BLaER1 (cell line): ENCODE measurements around the gene ADAM15.
A peak's percentile ranks its signal among the peaks of the same experiment; 100 is the strongest.

Source experiments
- H3K27ac ChIP-seq: shearing (Covaris generic); formaldehyde crosslinking; 2 replicates; pipeline ENCODE4 v1.8.1; 2022
- H3K27me3 ChIP-seq: shearing (Covaris generic); formaldehyde crosslinking; 2 replicates; pipeline ENCODE4 v1.8.1; 2022
- H3K36me3 ChIP-seq: shearing (Covaris generic); formaldehyde crosslinking; 2 replicates; pipeline ENCODE4 v1.8.1; 2022
- H3K4me1 ChIP-seq: shearing (Covaris generic); formaldehyde crosslinking; 2 replicates; pipeline ENCODE4 v1.8.1; 2022
- H3K4me2 ChIP-seq: shearing (Covaris generic); formaldehyde crosslinking; 2 replicates; pipeline ENCODE4 v1.8.1; 2022
- H3K4me3 ChIP-seq: shearing (Covaris generic); formaldehyde crosslinking; 2 replicates; pipeline ENCODE4 v1.8.1; 2022
- H3K9ac ChIP-seq: shearing (Covaris generic); formaldehyde crosslinking; 2 replicates; pipeline ENCODE4 v1.8.1; 2022
- H3K9me3 ChIP-seq: shearing (Covaris generic); formaldehyde crosslinking; 2 replicates; pipeline ENCODE4 v1.8.1; 2022
- H4K20me1 ChIP-seq: shearing (Covaris generic); formaldehyde crosslinking; 2 replicates; pipeline ENCODE4 v1.8.1; 2022
- Cebpa-rat ChIP-seq: shearing (Covaris generic); IDR thresholded peaks from 2 replicates; pipeline ENCODE4 v1.8.1; 2022

The ADAM15 gene

DNA sequence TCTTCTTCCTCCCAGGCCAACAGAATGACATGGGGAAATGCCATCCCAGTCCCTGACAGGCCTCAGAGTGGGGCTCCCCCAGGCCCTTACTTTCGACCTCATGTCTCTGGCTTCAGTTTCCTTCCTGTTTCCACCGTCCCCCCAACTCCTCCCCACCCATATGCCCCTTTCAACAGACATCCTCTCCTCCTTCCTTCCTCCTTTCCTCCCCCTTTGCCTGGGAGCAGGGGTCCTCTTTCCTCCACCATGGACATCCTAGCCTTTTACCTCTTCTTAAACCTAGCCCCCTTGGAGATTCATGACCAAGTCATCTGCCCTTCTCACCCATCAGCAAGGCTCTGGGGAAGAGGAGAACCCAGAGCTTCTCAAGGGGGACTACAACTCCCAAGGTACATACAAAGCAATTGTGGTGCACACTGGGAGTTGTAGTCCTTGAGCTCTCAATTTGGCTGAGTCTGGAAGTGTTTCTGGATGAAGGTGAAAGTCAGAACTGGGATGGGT, 44.5 kb upstream of the ADAM15 start:
- Histone ChIP-seq H3K9me3 (no peaks in the 10 kb centered on the region), H3K4me3 (peak overlapping the region; percentile 95; the same call in 1 of the 2 replicates), H3K27ac (peak overlapping the region; percentile 98), H4K20me1 (peaks cover 16% of the 10 kb centered on the region; the same call in 1 of the 2 replicates), H3K9ac (peak overlapping the region; percentile 87), H3K27me3 (no peaks in the 10 kb centered on the region), H3K4me1 (peaks cover 76% of the 10 kb centered on the region), H3K4me2 (peak overlapping the region; percentile 100), H3K36me3 (peaks cover 5% of the 10 kb centered on the region; the same call in 1 of the 2 replicates)
- no peak for TF ChIP-seq Cebpa-rat

- no peak for TF ChIP-seq Cebpa-rat
- H3K4me3 ChIP-seq: peak overlapping the region; percentile 95; the same call in 1 of the 2 replicates
- peak overlapping the region; percentile 98 for H3K27ac ChIP-seq
- no peaks in the 10 kb centered on the region for H3K27me3 ChIP-seq
- H3K4me1 ChIP-seq: peaks cover 82% of the 10 kb centered on the region
- peaks cover 5% of the 10 kb centered on the region; the same call in 1 of the 2 replicates for H3K36me3 ChIP-seq
- peaks cover 20% of the 10 kb centered on the region; the same call in 1 of the 2 replicates for H4K20me1 ChIP-seq
- H3K9me3 ChIP-seq: no peaks in the 10 kb centered on the region
- H3K9ac ChIP-seq: peak overlapping the region; percentile 71; the same call in 1 of the 2 replicates
- peak overlapping the region; percentile 100 for H3K4me2 ChIP-seq
These were observed 43.8 kb upstream of the ADAM15 start for GRCh38 chr1:155007251-155007828.

GRCh38 chr1:155008015-155008941, 42.8 kb upstream of the ADAM15 start:
- peak overlapping the region; percentile 100 for H3K4me2 ChIP-seq
- no peak for TF ChIP-seq Cebpa-rat
- H3K27me3 ChIP-seq: no peaks in the 10 kb centered on the region
- H3K4me1 ChIP-seq: peaks cover 92% of the 10 kb centered on the region
- no peaks in the 10 kb centered on the region for H3K9me3 ChIP-seq
- H3K36me3 ChIP-seq: peaks cover 5% of the 10 kb centered on the region
- peak overlapping the region; percentile 71 for H3K9ac ChIP-seq
- H3K4me3 ChIP-seq: peak overlapping the region; percentile 95; the same call in 1 of the 2 replicates
- peak overlapping the region; percentile 98 for H3K27ac ChIP-seq
- H4K20me1 ChIP-seq: peaks cover 29% of the 10 kb centered on the region; the same call in 1 of the 2 replicates

DNA sequence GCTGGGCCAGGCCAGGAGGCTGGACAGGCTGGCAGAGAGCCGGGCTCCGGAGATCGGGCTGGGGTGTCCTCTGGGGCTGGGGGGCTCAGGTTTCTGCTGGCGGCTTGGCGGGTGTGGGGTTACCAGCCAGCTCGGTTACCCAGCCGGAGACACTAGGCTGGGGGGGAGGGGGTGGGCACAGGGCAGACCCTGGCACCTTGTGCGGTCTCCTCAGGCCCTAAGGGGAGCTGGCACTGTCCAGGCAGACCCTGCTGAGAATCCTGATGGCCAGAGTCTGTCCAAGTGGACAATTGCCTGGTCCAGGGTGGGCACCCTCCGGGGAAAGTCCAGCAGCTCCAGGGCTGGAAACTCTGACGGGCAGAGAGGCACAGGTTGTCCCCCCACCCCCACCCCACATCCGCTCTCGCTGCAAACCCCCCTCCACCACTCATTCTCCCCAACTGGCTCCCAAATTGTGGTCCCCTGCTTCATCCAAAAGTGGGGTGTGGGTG, 41.9 kb upstream of the ADAM15 start:
- peak overlapping the region; percentile 100 for H3K4me2 ChIP-seq
- peaks cover 35% of the 10 kb centered on the region; the same call in 1 of the 2 replicates for H4K20me1 ChIP-seq
- peak overlapping the region; percentile 44; the same call in 1 of the 2 replicates for H3K4me3 ChIP-seq
- H3K9ac ChIP-seq: peak overlapping the region; percentile 71; the same call in 1 of the 2 replicates
- H3K27ac ChIP-seq: peak overlapping the region; percentile 98
- no peaks in the 10 kb centered on the region for H3K27me3 ChIP-seq
- peaks cover 11% of the 10 kb centered on the region for H3K36me3 ChIP-seq
- H3K4me1 ChIP-seq: peaks cover 99% of the 10 kb centered on the region
- no peak for TF ChIP-seq Cebpa-rat
- H3K9me3 ChIP-seq: no peaks in the 10 kb centered on the region

DNA sequence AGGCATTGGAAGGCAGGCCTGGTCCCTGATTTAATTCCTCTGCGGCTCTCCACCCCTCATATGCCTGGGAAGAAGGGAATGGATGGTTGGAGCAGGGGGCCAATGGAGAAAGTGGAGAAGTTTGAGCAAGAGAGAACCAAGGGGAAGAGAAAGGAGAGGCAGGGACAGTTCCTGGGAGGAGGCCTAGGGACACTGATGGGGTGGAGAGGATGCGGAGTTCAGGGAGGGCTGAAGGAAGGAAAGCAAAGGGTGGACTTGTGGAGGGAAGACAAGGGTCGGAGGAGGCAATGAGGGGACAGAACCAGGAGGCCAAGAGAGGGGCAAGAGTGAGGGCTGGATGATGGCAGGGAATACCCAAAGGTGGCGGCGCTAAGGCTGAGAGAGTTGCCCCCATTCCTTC, 41.4 kb upstream of the ADAM15 start:
- peaks cover 99% of the 10 kb centered on the region for H3K4me1 ChIP-seq
- no peak for TF ChIP-seq Cebpa-rat
- peak overlapping the region; percentile 65; the same call in 1 of the 2 replicates for H3K9ac ChIP-seq
- peaks cover 40% of the 10 kb centered on the region; the same call in 1 of the 2 replicates for H4K20me1 ChIP-seq
- H3K9me3 ChIP-seq: no peaks in the 10 kb centered on the region
- no peaks in the 10 kb centered on the region for H3K27me3 ChIP-seq
- H3K27ac ChIP-seq: peak overlapping the region; percentile 78
- H3K4me3 ChIP-seq: peak overlapping the region; percentile 44
- peak overlapping the region; percentile 100 for H3K4me2 ChIP-seq
- peaks cover 16% of the 10 kb centered on the region for H3K36me3 ChIP-seq

- Histone ChIP-seq H3K4me1 (peaks cover 99% of the 10 kb centered on the region), H3K4me2 (peak overlapping the region; percentile 100), H3K4me3 (peak overlapping the region; percentile 44), H3K9ac (peak overlapping the region; percentile 65), H3K9me3 (no peaks in the 10 kb centered on the region), H4K20me1 (peaks cover 46% of the 10 kb centered on the region; the same call in 1 of the 2 replicates), H3K36me3 (peaks cover 22% of the 10 kb centered on the region), H3K27ac (peak overlapping the region; percentile 78), H3K27me3 (no peaks in the 10 kb centered on the region)
- TF ChIP-seq Cebpa-rat: no peak
These were observed 40.8 kb upstream of the ADAM15 start for GRCh38 chr1:155010211-155010918.

DNA sequence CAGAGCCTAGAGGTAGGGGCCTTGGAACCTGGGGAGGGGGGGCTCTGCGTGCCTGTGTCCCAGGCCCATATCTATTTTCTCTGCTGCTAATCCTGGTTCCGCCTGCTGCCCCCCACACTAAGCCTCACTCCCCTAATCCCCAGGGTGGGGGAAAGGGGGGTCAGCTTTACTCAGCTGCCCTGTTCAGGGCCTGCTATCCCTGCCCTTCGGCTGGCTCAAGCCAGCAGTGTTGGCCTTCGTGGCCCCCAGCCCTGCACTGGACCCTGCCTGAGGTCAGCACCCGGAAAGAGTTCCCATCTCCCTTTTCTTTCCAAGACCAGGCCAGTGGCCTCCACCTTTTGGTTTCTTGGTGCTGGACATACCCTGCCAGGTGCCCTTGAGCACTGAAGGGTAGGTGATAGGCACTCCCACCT, 40.1 kb upstream of the ADAM15 start:
- peak overlapping the region; percentile 100 for H3K4me2 ChIP-seq
- H3K27me3 ChIP-seq: no peaks in the 10 kb centered on the region
- H3K9ac ChIP-seq: peak overlapping the region; percentile 65
- TF ChIP-seq Cebpa-rat: no peak
- peak overlapping the region; percentile 78 for H3K27ac ChIP-seq
- peaks cover 53% of the 10 kb centered on the region; the same call in 1 of the 2 replicates for H4K20me1 ChIP-seq
- H3K9me3 ChIP-seq: no peaks in the 10 kb centered on the region
- peaks cover 28% of the 10 kb centered on the region for H3K36me3 ChIP-seq
- peak overlapping the region; percentile 25; the same call in 1 of the 2 replicates for H3K4me3 ChIP-seq
- H3K4me1 ChIP-seq: peaks cover 99% of the 10 kb centered on the region

DNA sequence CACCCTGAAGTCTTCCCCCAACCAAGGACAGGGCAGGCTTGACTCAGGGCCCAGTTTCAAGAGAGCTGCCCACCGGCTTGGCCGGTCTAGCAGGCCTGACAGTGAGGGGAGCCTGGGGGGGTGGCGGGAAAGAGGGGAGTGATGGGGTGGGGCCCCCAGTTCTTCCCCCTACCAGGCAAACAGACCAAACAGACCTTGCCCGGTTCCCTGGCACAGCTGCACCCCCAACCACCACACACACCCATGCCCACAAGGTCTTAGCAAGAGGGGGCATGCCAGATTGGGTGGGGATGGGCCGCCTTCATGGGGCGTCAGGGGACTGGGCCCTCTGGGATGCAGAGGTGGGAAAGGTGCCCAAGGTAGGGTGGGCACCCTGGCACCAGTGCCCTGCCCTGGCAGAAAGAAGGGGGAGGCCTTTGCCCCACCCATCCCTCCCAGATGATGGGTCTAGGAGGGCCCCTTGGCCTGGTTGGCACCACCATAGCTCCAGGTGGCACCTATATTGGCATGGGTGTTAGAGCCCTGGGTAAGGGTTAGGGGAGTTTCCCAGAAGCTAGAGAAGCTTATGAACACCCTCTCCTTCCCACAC, 39.6 kb upstream of the ADAM15 start:
- H3K9me3 ChIP-seq: no peaks in the 10 kb centered on the region
- TF ChIP-seq Cebpa-rat: no peak
- H3K4me1 ChIP-seq: peaks cover 99% of the 10 kb centered on the region
- no peaks in the 10 kb centered on the region for H3K27me3 ChIP-seq
- H3K36me3 ChIP-seq: peaks cover 33% of the 10 kb centered on the region
- H3K27ac ChIP-seq: peak overlapping the region; percentile 78
- peak overlapping the region; percentile 100 for H3K4me2 ChIP-seq
- H3K4me3 ChIP-seq: peak overlapping the region; percentile 25; the same call in 1 of the 2 replicates
- H3K9ac ChIP-seq: 0 out of 2 replicates have a peak overlapping the region, but pooled peaks have one; percentile 65
- peaks cover 58% of the 10 kb centered on the region; the same call in 1 of the 2 replicates for H4K20me1 ChIP-seq
